Mesothelial cell of epicardium (in vitro differentiated cells): ENCODE data around the gene BLOC1S1. TPM values are rescaled to one million over a fixed set of nuclear protein-coding genes. Genes with fewer than 3 reads are reported as not detected.
A peak's percentile ranks its signal among the peaks of the same experiment; 100 is the strongest.

Experiments used
- DNase-seq, 2 experiments: peaks; one replicate each; pipeline ENCODE4 v3.0.0; 2021; ENCODE audit warnings: low spot score in 2 of 2; ENCODE audit not compliant: unreplicated experiment in 2 of 2
- H3K27ac Mint-ChIP-seq: 2 replicates; pipeline ENCODE4 v1.8.0; 2021; ENCODE audit warnings: mixed read lengths
- H3K27me3 Mint-ChIP-seq: 2 replicates; pipeline ENCODE4 v1.8.0; 2021; ENCODE audit warnings: low read depth, mixed read lengths
- H3K36me3 Mint-ChIP-seq: 2 replicates; pipeline ENCODE4 v1.8.0; 2021; ENCODE audit warnings: mixed read lengths
- H3K4me1 Mint-ChIP-seq: 2 replicates; pipeline ENCODE4 v1.8.0; 2021; ENCODE audit warnings: mixed read lengths
- H3K4me3 Mint-ChIP-seq: 2 replicates; pipeline ENCODE4 v1.8.0; 2021; ENCODE audit warnings: mild to moderate bottlenecking, moderate library complexity, mixed read lengths
- H3K9me3 Mint-ChIP-seq: 2 replicates; pipeline ENCODE4 v1.8.0; 2021; ENCODE audit warnings: mixed read lengths
- CTCF ChIP-seq: fragments of 200-600 bp; sonication (generic); IDR thresholded peaks from one replicate; pipeline ENCODE4 v1.5.0; 2021; ENCODE audit warnings: antibody characterized with exemption; ENCODE audit not compliant: unreplicated experiment
- total RNA-seq: library from RNA; stranded (reverse); gene quantifications from 3 replicates; pipeline ENCODE4 v1.2.1, GENCODE V29; 2021

BLOC1S1 gene
- total RNA-seq, 1 donor from 2014 or later = 58.0 TPM

DNA sequence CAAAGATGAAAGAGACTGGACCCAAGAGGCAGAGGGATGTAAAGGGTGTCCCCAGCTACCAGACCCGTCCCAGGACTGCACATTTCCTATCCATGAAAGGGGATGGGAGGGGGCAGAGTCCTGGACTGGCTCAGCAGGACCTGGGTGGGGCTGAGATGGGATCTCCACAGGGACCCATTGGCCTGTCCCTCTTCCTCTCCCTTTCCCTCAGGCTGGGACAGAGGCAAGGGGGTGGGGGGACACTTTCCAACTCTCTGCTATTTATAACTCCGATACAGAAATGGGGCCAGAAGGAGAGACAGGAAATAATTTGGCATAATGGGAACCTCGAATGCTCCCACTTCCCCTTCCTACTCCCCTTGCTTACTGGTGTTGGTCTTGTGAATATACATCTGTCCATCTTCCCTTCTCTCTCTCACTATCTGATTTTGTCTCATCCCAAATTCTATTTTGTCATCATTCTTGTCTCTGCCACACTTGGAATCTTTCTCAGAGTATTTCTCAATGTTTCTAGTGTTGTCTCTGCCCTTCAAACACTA, 7.1 kb upstream of the BLOC1S1 start:
- H3K4me1 Mint-ChIP-seq = peaks cover 17% of the 10 kb centered on the region
- DNase-seq = no peak

DNA sequence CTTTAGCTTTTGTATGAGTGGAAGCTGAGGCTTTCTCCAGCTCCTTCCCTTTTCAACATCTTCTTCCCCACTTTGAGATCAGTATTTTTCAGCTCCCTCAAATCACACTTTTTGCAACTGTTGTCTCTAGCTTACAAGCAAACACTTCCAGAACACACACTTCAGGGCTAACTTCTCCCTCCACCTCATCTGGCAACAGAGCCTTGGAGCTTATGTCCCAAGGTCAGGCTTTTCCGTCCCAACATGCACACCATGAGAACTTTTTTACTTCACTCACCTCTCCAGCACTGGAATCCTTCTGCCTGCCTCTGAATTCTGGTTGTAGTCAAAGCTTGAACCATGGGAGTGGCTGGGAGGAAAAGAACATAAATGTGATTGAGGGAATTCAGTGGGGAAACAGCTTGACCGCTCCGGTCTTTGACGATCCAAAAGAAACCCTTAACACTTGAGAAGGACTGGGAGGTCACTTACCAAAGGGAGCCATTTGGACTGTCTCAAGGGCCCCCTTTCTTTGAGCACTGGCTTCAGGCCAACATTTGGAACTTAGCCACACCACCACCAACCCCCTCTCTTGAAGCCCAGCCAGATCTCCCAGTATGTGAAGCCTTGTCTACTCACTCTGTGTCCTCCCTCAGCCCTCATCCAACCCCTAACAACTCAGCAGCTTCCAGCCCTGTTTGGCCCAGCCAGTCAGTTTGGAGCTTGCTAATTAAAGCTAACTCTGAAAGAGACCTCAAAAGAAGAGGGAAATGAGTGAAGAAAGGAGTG, 3.9 kb upstream of the BLOC1S1 start:
- Mint-ChIP-seq H3K27ac (no peak overlapping the region), H3K9me3 (no peaks in the 10 kb centered on the region), H3K4me3 (no peak overlapping the region), H3K27me3 (peaks cover 62% of the 10 kb centered on the region), H3K36me3 (no peaks in the 10 kb centered on the region), H3K4me1 (peaks cover 29% of the 10 kb centered on the region)
- no peak for TF ChIP-seq CTCF
- DNase-seq = no peak

More for the DNA sequence above, 7.1 kb upstream of the BLOC1S1 start:
- Mint-ChIP-seq H3K9me3 (no peaks in the 10 kb centered on the region), H3K36me3 (no peaks in the 10 kb centered on the region), H3K27me3 (peaks cover 84% of the 10 kb centered on the region), H3K27ac (no peak overlapping the region), H3K4me3 (peak overlapping the region; percentile 74)
- no peak for TF ChIP-seq CTCF

DNA sequence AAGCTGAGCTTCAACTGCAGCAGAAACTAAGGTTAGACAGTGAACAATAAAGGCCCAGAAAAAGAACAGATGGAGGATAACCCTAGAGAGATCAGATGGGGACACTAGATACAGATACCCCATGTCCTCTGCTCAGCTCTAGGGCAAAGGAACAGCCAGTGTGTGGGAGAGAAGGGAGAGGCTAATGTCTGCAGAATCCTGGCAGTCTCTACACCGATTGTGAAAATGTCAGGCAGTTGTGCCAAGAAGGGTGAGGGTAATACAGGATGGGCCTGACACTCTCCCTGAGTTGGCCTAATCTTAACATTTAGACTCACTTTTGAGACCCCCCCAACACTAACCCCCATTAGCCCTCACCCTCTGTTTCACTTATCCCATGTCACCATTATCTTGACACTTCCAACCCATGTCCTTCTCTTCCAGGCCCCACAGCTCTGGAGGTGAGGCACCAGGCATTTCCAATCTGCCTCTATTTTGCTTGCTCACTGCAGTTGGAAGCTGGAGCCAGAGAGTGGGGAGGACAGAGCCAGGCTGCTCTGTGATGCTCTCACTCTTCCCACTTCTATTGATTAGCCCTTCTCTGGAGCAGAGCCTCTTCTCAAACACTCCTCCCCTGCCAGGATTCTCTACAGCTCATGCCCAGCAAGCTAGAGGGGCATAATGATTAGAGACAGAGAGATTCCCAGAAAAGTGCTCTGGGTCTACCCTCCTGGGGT, 3.0 kb upstream of the BLOC1S1 start:
- Mint-ChIP-seq H3K4me3 (no peak overlapping the region), H3K36me3 (no peaks in the 10 kb centered on the region), H3K27me3 (peaks cover 57% of the 10 kb centered on the region), H3K4me1 (peaks cover 33% of the 10 kb centered on the region), H3K9me3 (no peaks in the 10 kb centered on the region), H3K27ac (no peak overlapping the region)
- TF ChIP-seq CTCF = no peak
- DNase-seq = no peak

DNA sequence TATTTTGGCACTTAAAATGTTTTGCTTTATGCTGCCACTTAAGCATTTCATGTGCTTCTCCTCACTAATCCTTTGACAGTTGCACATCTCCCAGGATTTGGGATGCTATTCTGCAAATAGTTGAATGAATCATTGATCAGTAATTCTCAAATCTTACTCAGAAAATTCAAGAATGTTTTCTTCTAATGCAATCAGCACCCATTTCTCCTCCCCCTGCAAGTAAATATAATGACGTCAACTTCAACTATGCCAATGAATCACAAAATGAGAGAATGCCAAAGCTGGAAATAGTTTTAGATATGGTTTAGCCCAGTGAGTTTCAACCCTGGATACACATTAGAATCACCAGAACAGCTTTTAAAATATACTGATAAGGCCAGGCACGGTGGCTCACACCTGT, 2.1 kb upstream of the BLOC1S1 start:
- H3K27me3 Mint-ChIP-seq = peaks cover 49% of the 10 kb centered on the region
- H3K9me3 Mint-ChIP-seq = no peaks in the 10 kb centered on the region
- H3K4me3 Mint-ChIP-seq = no peak overlapping the region
- no peaks in the 10 kb centered on the region for H3K36me3 Mint-ChIP-seq
- DNase-seq = no peak
- TF ChIP-seq CTCF = no peak
- H3K27ac Mint-ChIP-seq = no peak overlapping the region
- H3K4me1 Mint-ChIP-seq = peaks cover 35% of the 10 kb centered on the region

- TF ChIP-seq CTCF = no peak
- Mint-ChIP-seq H3K27ac (peak overlapping the region; percentile 98), H3K4me1 (peaks cover 34% of the 10 kb centered on the region), H3K36me3 (no peaks in the 10 kb centered on the region), H3K9me3 (no peaks in the 10 kb centered on the region), H3K27me3 (peaks cover 33% of the 10 kb centered on the region), H3K4me3 (peak overlapping the region; percentile 93)
- no peak for DNase-seq
These were observed 579 bp upstream of the BLOC1S1 start for GRCh38 chr12:55715169-55715764.
